ENCODE data around the gene TRIM37.

The TRIM37 gene

DNA sequence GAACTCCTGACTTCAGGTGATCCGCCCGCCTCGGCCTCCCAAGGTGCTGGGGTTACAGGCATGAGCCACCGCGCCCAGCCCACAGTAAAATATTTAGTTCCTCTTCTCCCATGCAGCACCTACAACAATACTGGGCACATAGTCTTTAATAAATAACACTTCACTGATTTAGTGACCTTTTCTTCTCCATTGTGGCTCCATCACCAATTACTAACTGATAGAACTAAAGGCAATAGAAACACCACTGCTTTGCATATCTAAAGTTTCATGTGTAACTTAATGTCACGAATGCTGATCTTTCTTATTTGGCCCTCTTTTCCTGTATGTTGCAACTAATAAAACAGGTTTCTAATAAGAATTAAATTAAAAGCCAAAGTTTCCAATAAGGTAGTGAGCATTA lies 38.9 kb downstream of the TRIM37 start:
- Histone ChIP-seq H4K20me1 (ENCODE audit: insufficient read depth) (no peaks in the 10 kb centered on the region), H3K9ac (no peak overlapping the region), H3K4me2 (no peak overlapping the region), H3K36me3 (ENCODE audit: insufficient read depth) (no peaks in the 10 kb centered on the region), H3K4me1 (ENCODE audit: low read depth, poor library complexity, severe bottlenecking) (no peaks in the 10 kb centered on the region), H3K27ac (no peak overlapping the region), H2AFZ (ENCODE audit: low read depth) (no peak overlapping the region), H3K79me2 (ENCODE audit: insufficient read depth, low read depth) (no peaks in the 10 kb centered on the region), H3K27me3 (ENCODE audit: insufficient read depth, low read depth) (no peaks in the 10 kb centered on the region), H3K4me3 (IDR thresholded peaks at IDR 0.05; ENCODE audit: insufficient read depth, low read depth, low read length) (no peak overlapping the region)
- TF ChIP-seq, protein P1, sequence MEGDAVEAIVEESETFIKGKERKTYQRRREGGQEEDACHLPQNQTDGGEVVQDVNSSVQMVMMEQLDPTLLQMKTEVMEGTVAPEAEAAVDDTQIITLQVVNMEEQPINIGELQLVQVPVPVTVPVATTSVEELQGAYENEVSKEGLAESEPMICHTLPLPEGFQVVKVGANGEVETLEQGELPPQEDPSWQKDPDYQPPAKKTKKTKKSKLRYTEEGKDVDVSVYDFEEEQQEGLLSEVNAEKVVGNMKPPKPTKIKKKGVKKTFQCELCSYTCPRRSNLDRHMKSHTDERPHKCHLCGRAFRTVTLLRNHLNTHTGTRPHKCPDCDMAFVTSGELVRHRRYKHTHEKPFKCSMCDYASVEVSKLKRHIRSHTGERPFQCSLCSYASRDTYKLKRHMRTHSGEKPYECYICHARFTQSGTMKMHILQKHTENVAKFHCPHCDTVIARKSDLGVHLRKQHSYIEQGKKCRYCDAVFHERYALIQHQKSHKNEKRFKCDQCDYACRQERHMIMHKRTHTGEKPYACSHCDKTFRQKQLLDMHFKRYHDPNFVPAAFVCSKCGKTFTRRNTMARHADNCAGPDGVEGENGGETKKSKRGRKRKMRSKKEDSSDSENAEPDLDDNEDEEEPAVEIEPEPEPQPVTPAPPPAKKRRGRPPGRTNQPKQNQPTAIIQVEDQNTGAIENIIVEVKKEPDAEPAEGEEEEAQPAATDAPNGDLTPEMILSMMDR (conservative IDR thresholded peaks at IDR 0.05; ENCODE audit: low read depth, low read length) = no peak

DNA sequence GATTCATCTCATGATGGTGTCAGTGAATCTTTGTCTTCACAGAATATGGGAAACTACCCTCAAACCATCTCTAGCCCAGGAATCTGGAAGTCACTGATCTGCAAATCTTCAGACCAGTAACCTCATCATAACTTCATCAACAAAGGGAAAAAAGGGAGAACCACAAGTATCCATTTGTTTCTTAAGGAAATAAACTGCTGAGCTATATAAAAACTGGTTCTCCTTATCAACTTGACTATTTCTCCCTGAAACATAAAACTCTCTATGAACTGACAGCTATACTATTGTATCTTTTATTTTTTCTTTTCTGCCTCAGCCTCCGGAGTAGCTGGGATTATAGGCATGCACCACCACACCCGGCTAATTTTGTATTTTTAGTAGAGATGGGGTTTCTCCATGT lies 39.3 kb downstream of the TRIM37 start:
- no peaks in the 10 kb centered on the region for H3K79me2 ChIP-seq (ENCODE audit: insufficient read depth, low read depth)
- H3K4me2 ChIP-seq = no peak overlapping the region
- H3K9ac ChIP-seq = no peak overlapping the region
- H3K27me3 ChIP-seq (ENCODE audit: insufficient read depth, low read depth) = no peaks in the 10 kb centered on the region
- H3K36me3 ChIP-seq (ENCODE audit: insufficient read depth) = no peaks in the 10 kb centered on the region
- no peaks in the 10 kb centered on the region for H4K20me1 ChIP-seq (ENCODE audit: insufficient read depth)
- no peaks in the 10 kb centered on the region for H3K4me1 ChIP-seq (ENCODE audit: low read depth, poor library complexity, severe bottlenecking)
- H2AFZ ChIP-seq (ENCODE audit: low read depth) = no peak overlapping the region
- H3K27ac ChIP-seq = no peak overlapping the region
- H3K4me3 ChIP-seq (IDR thresholded peaks at IDR 0.05; ENCODE audit: insufficient read depth, low read depth, low read length) = no peak overlapping the region
- TF ChIP-seq, protein P1 (conservative IDR thresholded peaks at IDR 0.05; ENCODE audit: low read depth, low read length) = no peak

DNA sequence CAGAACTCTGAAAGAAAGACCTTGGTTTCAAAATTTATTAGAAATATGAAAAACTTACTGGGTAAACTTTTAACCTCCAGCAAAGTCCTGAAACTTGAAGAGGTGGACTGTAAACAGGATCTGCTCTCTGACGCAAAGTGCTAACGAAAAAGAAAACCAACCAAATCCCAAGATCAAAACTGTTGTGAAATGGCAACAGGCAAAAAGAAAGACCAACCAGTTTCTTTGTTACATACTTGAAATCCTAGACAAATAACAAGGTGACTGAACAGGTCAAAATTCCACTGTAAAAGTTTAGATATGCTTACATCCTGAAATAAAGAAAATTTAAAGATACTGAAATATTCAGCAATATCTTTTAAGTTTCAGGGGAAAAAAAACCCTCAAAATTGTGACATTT lies 44.2 kb downstream of the TRIM37 start:
- Histone ChIP-seq H3K4me3 (IDR thresholded peaks at IDR 0.05; ENCODE audit: insufficient read depth, low read depth, low read length) (no peak overlapping the region), H4K20me1 (ENCODE audit: insufficient read depth) (no peaks in the 10 kb centered on the region), H3K4me1 (ENCODE audit: low read depth, poor library complexity, severe bottlenecking) (no peaks in the 10 kb centered on the region), H3K36me3 (ENCODE audit: insufficient read depth) (no peaks in the 10 kb centered on the region), H2AFZ (ENCODE audit: low read depth) (no peak overlapping the region), H3K27me3 (ENCODE audit: insufficient read depth, low read depth) (no peaks in the 10 kb centered on the region), H3K27ac (no peak overlapping the region), H3K4me2 (no peak overlapping the region), H3K9ac (no peak overlapping the region), H3K79me2 (ENCODE audit: insufficient read depth, low read depth) (no peaks in the 10 kb centered on the region)
- TF ChIP-seq, protein P1 (conservative IDR thresholded peaks at IDR 0.05; ENCODE audit: low read depth, low read length) = no peak

DNA sequence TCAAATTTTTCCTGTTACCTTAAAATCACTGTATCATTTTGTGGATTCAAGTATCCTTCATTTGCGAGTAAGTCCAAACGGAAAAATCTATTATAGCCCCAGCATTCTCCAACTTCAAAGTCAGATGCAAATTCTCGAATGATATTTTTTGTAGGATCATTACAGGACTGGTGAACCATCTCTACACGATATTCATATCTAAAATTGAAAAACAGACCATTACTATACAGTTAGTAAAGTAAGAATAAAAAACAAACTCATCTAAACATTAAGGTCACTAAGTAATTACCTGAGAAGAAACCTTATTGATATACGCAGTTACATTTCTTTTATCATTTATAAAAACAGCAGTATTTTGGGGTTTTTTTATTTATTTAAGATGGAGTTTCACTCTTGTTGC lies 49.8 kb downstream of the TRIM37 start:
- no peaks in the 10 kb centered on the region for H4K20me1 ChIP-seq (ENCODE audit: insufficient read depth)
- H2AFZ ChIP-seq (ENCODE audit: low read depth) = no peak overlapping the region
- H3K27me3 ChIP-seq (ENCODE audit: insufficient read depth, low read depth) = no peaks in the 10 kb centered on the region
- no peaks in the 10 kb centered on the region for H3K4me1 ChIP-seq (ENCODE audit: low read depth, poor library complexity, severe bottlenecking)
- H3K4me3 ChIP-seq (IDR thresholded peaks at IDR 0.05; ENCODE audit: insufficient read depth, low read depth, low read length) = no peak overlapping the region
- H3K36me3 ChIP-seq (ENCODE audit: insufficient read depth) = peaks cover 10% of the 10 kb centered on the region
- H3K4me2 ChIP-seq = no peak overlapping the region
- H3K79me2 ChIP-seq (ENCODE audit: insufficient read depth, low read depth) = no peaks in the 10 kb centered on the region
- TF ChIP-seq, protein P1 (conservative IDR thresholded peaks at IDR 0.05; ENCODE audit: low read depth, low read length) = no peak
- no peak overlapping the region for H3K9ac ChIP-seq
- H3K27ac ChIP-seq = no peak overlapping the region

All from KMS-11 (cell line).